Erythroblast (primary cell): Measurements from ENCODE around the gene TCF7.

Experiments
- DNase-seq, 2 experiments: peaks; one replicate each; lab custom pipeline; 2025; lab: John Stamatoyannopoulos, UW
- GATA1 ChIP-seq: IDR thresholded peaks from 2 replicates; pipeline ENCODE4 v1.6.1; 2011; ENCODE audit warnings: low read depth, mild to moderate bottlenecking, control low read depth, low read length, moderate library complexity
- POLR2A ChIP-seq: IDR thresholded peaks from 2 replicates; pipeline ENCODE4 v1.6.1; 2011; ENCODE audit warnings: mild to moderate bottlenecking, low read length

TCF7 gene

DNA sequence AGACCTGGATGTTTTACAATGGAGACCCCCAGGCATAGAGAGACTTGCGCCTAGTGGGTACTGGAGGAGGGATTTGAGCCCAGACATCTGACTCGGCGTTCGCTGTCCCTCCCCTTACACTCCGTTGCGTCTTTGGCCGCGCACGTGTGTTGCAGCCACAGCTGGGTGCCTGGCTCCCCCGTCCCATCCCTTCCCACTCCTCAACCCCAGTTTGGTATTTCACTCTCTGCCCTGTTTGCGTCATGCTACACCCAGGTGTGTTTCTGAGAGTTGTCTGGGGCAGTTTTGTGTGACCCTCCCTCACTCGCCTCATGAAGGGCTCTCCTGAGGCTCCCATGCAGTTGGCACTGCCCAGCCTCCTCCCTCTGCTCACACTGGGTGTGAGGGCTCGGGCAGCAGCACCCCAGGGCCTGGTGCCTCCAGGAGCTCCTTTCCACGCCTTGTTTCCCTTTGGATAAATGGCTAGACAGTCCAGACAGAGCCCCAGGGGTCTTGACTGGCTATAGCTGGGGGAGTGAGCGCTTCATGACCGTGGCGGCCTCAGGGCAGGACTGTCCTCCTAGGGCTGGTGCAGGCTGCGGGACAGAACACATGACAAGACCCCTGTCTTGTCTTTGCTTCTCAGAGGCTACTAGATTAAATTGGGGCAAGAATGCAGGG is 13.6 kb downstream of the TCF7 start:
- no peak for TF ChIP-seq GATA1
- TF ChIP-seq POLR2A: no peak
- DNase-seq: no peak

DNA sequence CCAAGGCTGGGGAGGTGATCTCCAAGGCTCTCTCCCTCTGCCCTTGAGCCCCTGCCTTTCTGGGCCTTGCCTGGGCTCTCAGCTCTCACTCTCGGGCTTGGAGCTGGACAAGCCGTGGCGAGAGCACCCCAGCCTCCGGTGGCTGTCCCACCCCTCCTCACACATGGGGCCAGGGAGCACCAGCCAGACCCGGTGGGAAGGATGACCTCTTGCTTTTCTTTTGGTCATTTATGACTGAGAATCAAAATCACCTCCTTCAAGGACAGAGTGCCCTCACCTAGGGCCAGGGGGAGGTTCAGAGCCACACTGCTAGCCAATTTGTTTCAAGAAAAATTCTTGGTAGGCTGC is 14.1 kb downstream of the TCF7 start:
- no peak for DNase-seq

GRCh38 chr5:134129411-134130238 is 15.1 kb downstream of the TCF7 start:
- no peak for DNase-seq
- TF ChIP-seq GATA1 (no peak), POLR2A (no peak)

More for the DNA sequence above, 14.1 kb downstream of the TCF7 start:
- TF ChIP-seq POLR2A: no peak
- TF ChIP-seq GATA1: no peak

GRCh38 chr5:134130239-134130945 is 15.9 kb downstream of the TCF7 start:
- no peak for DNase-seq
- TF ChIP-seq GATA1 (no peak), POLR2A (no peak)

DNA sequence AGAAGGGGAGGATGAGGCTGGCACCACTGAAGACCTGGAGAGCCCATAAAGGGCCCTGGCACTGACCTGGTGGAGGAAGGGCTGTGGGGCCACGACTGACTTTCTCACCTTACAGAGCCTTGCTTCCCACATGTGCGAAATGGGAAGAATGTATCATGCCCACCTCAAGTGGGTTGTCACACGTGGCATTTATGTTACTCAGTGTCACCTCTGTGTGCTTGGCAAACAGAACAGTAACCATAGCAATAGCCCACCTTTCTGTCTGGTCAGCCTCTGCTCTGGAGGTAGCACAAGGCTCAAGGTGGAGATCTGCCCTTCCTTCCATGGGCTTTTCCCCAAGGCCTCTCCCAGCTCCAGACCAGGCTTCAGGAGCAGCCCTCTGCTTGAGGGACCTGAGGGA is 16.7 kb downstream of the TCF7 start:
- TF ChIP-seq GATA1 (no peak), POLR2A (no peak)
- no peak for DNase-seq

GRCh38 chr5:134131578-134132350 is 17.3 kb downstream of the TCF7 start:
- TF ChIP-seq POLR2A: no peak
- TF ChIP-seq GATA1: no peak
- no peak for DNase-seq

DNA sequence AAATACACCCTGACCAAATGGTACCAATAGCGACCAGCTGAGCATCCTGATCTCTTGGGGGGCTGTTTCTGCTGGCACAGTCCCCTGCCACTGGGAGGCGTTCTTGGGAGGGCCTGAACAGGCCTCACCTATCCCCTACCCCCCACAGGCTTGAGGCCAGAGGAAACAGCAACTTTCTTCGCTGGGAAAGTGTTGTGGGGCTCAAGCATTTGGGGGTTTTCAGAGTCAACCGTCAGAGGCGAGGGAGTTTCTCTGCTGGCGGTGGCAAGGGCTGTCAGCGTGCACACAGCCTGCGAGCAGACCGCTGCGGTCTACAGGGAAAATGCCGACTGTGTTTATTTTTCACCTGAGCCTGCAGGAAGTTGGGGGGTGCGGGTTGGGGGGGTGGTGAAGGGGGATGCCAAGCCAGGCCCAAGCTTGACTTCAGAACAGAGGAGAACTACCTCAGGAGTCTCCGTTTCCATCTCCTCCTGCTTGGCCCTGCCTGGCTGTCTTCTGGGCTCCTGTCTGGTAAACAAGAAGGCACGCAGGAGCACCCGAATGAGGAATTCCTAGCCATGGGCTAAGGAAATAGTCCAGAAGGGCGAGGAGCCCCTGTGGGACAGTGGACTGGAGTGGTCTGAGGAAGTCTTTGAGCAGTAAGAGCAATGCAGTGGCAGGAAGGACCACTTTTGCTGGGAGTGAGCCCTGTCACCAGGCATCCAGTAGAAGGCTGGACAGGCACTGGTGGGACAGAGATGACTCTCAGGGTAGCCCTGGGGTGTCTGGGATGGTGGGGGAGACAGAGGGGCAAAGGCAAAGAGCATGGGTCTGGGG is 18.1 kb downstream of the TCF7 start:
- DNase-seq: no peak
- TF ChIP-seq GATA1 (no peak), POLR2A (no peak)

GRCh38 chr5:134133188-134133994 is 18.9 kb downstream of the TCF7 start:
- no peak for DNase-seq
- no peak for TF ChIP-seq POLR2A
- TF ChIP-seq GATA1: no peak

GRCh38 chr5:134133995-134134541 is 19.6 kb downstream of the TCF7 start:
- no peak for DNase-seq

GRCh38 chr5:134135091-134135655 is 20.7 kb downstream of the TCF7 start:
- no peak for TF ChIP-seq GATA1
- no peak for TF ChIP-seq POLR2A
- DNase-seq: no peak

More at GRCh38 chr5:134133995-134134541, 19.6 kb downstream of the TCF7 start:
- TF ChIP-seq POLR2A: no peak
- no peak for TF ChIP-seq GATA1

- no peak for DNase-seq
- no peak for TF ChIP-seq POLR2A
- TF ChIP-seq GATA1: no peak
Measured at GRCh38 chr5:134136221-134136631, 21.7 kb downstream of the TCF7 start.
